ENCODE data around the gene SLC26A11. TPM values are rescaled to one million over a fixed set of nuclear protein-coding genes. Genes with fewer than 3 reads are reported as not detected.

SLC26A11 gene
- total RNA-seq, 1 donor = 12.7 TPM

GRCh38 chr17:80245566-80246265 lies 25.5 kb downstream of the SLC26A11 start:
- Histone ChIP-seq H4K20me1 (ENCODE audit: insufficient read depth, low read length) (no peaks in the 10 kb centered on the region), H3K79me2 (ENCODE audit: insufficient read depth, low read length) (no peaks in the 10 kb centered on the region), H3K9me3 (ENCODE audit: low read depth, low read length) (no peaks in the 10 kb centered on the region), H3K4me1 (ENCODE audit: insufficient read depth, low read length) (no peaks in the 10 kb centered on the region), H2AFZ (ENCODE audit: low read length) (no peak overlapping the region), H3K4me3 (ENCODE audit: insufficient read depth, low read length) (no peak overlapping the region), H3K27me3 (ENCODE audit: insufficient read depth, low read length) (no peaks in the 10 kb centered on the region), H3K4me2 (ENCODE audit: insufficient read depth, low read length) (no peak overlapping the region), H3K27ac (ENCODE audit: low read depth, low read length) (no peak overlapping the region), H3K36me3 (ENCODE audit: insufficient read depth, low read length) (no peaks in the 10 kb centered on the region)
- DNase-seq (ENCODE audit: insufficient read length, low spot score, missing footprints) = peak; percentile 63
- no peak for TF ChIP-seq CTCF (IDR thresholded peaks at IDR 0.05; ENCODE audit: extremely low read depth, low read depth, low read length)

- no peaks in the 10 kb centered on the region for H3K36me3 ChIP-seq (ENCODE audit: insufficient read depth, low read length)
Measured at GRCh38 chr17:80246266-80246681, 26.0 kb downstream of the SLC26A11 start.

GRCh38 chr17:80246726-80247125 lies 26.5 kb downstream of the SLC26A11 start:
- no peak for DNase-seq (ENCODE audit: insufficient read length, low spot score, missing footprints)
- Histone ChIP-seq H3K36me3 (ENCODE audit: insufficient read depth, low read length) (no peaks in the 10 kb centered on the region), H3K9me3 (ENCODE audit: low read depth, low read length) (no peaks in the 10 kb centered on the region), H3K79me2 (ENCODE audit: insufficient read depth, low read length) (no peaks in the 10 kb centered on the region), H3K27me3 (ENCODE audit: insufficient read depth, low read length) (no peaks in the 10 kb centered on the region), H3K4me1 (ENCODE audit: insufficient read depth, low read length) (no peaks in the 10 kb centered on the region), H3K27ac (ENCODE audit: low read depth, low read length) (no peak overlapping the region), H4K20me1 (ENCODE audit: insufficient read depth, low read length) (no peaks in the 10 kb centered on the region), H2AFZ (ENCODE audit: low read length) (no peak overlapping the region), H3K4me3 (ENCODE audit: insufficient read depth, low read length) (no peak overlapping the region), H3K4me2 (ENCODE audit: insufficient read depth, low read length) (no peak overlapping the region)
- no peak for TF ChIP-seq CTCF (IDR thresholded peaks at IDR 0.05; ENCODE audit: extremely low read depth, low read depth, low read length)

More at GRCh38 chr17:80246266-80246681, 26.0 kb downstream of the SLC26A11 start:
- Histone ChIP-seq H3K27ac (ENCODE audit: low read depth, low read length) (no peak overlapping the region), H2AFZ (ENCODE audit: low read length) (no peak overlapping the region), H3K9me3 (ENCODE audit: low read depth, low read length) (no peaks in the 10 kb centered on the region), H3K4me2 (ENCODE audit: insufficient read depth, low read length) (no peak overlapping the region), H3K4me3 (ENCODE audit: insufficient read depth, low read length) (no peak overlapping the region), H3K27me3 (ENCODE audit: insufficient read depth, low read length) (no peaks in the 10 kb centered on the region), H4K20me1 (ENCODE audit: insufficient read depth, low read length) (no peaks in the 10 kb centered on the region), H3K4me1 (ENCODE audit: insufficient read depth, low read length) (no peaks in the 10 kb centered on the region), H3K79me2 (ENCODE audit: insufficient read depth, low read length) (no peaks in the 10 kb centered on the region)
- peak; percentile 52 for DNase-seq (ENCODE audit: insufficient read length, low spot score, missing footprints)
- TF ChIP-seq CTCF (IDR thresholded peaks at IDR 0.05; ENCODE audit: extremely low read depth, low read depth, low read length) = no peak

- Histone ChIP-seq H3K4me1 (ENCODE audit: insufficient read depth, low read length) (no peaks in the 10 kb centered on the region), H3K36me3 (ENCODE audit: insufficient read depth, low read length) (no peaks in the 10 kb centered on the region), H3K27ac (ENCODE audit: low read depth, low read length) (no peak overlapping the region), H3K4me3 (ENCODE audit: insufficient read depth, low read length) (no peak overlapping the region), H2AFZ (ENCODE audit: low read length) (no peak overlapping the region), H4K20me1 (ENCODE audit: insufficient read depth, low read length) (no peaks in the 10 kb centered on the region), H3K79me2 (ENCODE audit: insufficient read depth, low read length) (no peaks in the 10 kb centered on the region), H3K9me3 (ENCODE audit: low read depth, low read length) (no peaks in the 10 kb centered on the region), H3K27me3 (ENCODE audit: insufficient read depth, low read length) (no peaks in the 10 kb centered on the region), H3K4me2 (ENCODE audit: insufficient read depth, low read length) (no peak overlapping the region)
- DNase-seq (ENCODE audit: insufficient read length, low spot score, missing footprints) = no peak
- TF ChIP-seq CTCF (IDR thresholded peaks at IDR 0.05; ENCODE audit: extremely low read depth, low read depth, low read length) = no peak
Measured at GRCh38 chr17:80247561-80247960, 27.3 kb downstream of the SLC26A11 start.
